NT2/D1 (cell line): ENCODE data around the gene ADIRF.
"Not testable (repeated sequence)": the region's sequence is repeated elsewhere in the genome, so short reads cannot be mapped to it uniquely, and the experiment has no call there.

ENCODE experiments used
- DNase-seq: peaks from one replicate; pipeline ENCODE4 v3.0.0-alpha.2; 2011; ENCODE audit warnings: low read depth, low spot score
- H3K27me3 ChIP-seq: 2 replicates; pipeline ENCODE4 v1.6.0; 2011; ENCODE audit warnings: mild to moderate bottlenecking; ENCODE audit not compliant: insufficient read length, insufficient read depth
- H3K36me3 ChIP-seq: 2 replicates; pipeline ENCODE4 v1.6.1; 2011; ENCODE audit warnings: mild to moderate bottlenecking, low read length, mixed read lengths; ENCODE audit not compliant: insufficient read depth, insufficient read length
- H3K4me1 ChIP-seq: 2 replicates; pipeline ENCODE4 v1.5.1; 2011; ENCODE audit not compliant: insufficient read depth, insufficient read length
- H3K4me3 ChIP-seq: 2 replicates; pipeline ENCODE4 v1.5.1; 2011; ENCODE audit warnings: low read depth; ENCODE audit not compliant: insufficient read length
- H3K9ac ChIP-seq: 2 replicates; pipeline ENCODE4 v1.6.0; 2011; ENCODE audit warnings: low read depth; ENCODE audit not compliant: insufficient read length
- H3K9me3 ChIP-seq: 2 replicates; pipeline ENCODE4 v1.5.1; 2011; ENCODE audit warnings: mild to moderate bottlenecking, low read length; ENCODE audit not compliant: insufficient read depth
- SUZ12 ChIP-seq: IDR thresholded peaks from 2 replicates; pipeline ENCODE4 v1.6.1; 2011; ENCODE audit not compliant: insufficient read length, insufficient read depth; ENCODE audit errors: extremely low read depth
- YY1 ChIP-seq: IDR thresholded peaks from 2 replicates; pipeline ENCODE4 v1.6.1; 2011; ENCODE audit not compliant: insufficient read length, insufficient read depth
- ZNF274 ChIP-seq: IDR thresholded peaks from 2 replicates; pipeline ENCODE4 v1.6.1; 2011; ENCODE audit warnings: mild to moderate bottlenecking, low read depth, low read length

The ADIRF gene

GRCh38 chr10:86969421-86970041 is 1.2 kb downstream of the ADIRF start:
- Histone ChIP-seq H3K9me3 (no peaks in the 10 kb centered on the region), H3K4me1 (peaks cover 20% of the 10 kb centered on the region), H3K4me3 (peak overlapping the region; percentile 64), H3K9ac (peak overlapping the region; percentile 21), H3K36me3 (no peaks in the 10 kb centered on the region), H3K27me3 (peaks cover 7% of the 10 kb centered on the region)
- no peak for DNase-seq
- TF ChIP-seq ZNF274 (no peak), SUZ12 (no peak), YY1 (no peak)

GRCh38 chr10:86970162-86970981 is 2.1 kb downstream of the ADIRF start:
- no peaks in the 10 kb centered on the region for H3K9me3 ChIP-seq
- no peak for DNase-seq
- H3K4me3 ChIP-seq = peak overlapping the region; percentile 64
- TF ChIP-seq YY1 (no peak), ZNF274 (no peak), SUZ12 (no peak)
- H3K9ac ChIP-seq = peak overlapping the region; percentile 80
- H3K27me3 ChIP-seq = peaks cover 7% of the 10 kb centered on the region
- H3K4me1 ChIP-seq = peaks cover 18% of the 10 kb centered on the region
- H3K36me3 ChIP-seq = no peaks in the 10 kb centered on the region

DNA sequence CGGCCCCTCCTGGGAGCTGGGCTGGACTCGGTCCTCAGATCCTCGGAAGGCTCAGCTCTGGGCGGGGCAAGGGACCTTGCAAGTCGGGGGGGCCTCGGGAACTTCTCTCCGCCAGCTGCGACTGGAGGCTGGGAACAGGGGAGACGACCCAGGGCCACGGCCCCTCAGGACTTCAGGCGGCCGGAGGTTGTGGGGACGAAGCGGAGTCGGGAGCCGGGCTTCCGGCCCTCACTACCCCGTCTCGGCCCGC is 2.6 kb downstream of the ADIRF start:
- no peak for TF ChIP-seq SUZ12
- no peak for TF ChIP-seq ZNF274
- no peak for TF ChIP-seq YY1
- peak overlapping the region; percentile 80 for H3K9ac ChIP-seq
- H3K9me3 ChIP-seq = no peaks in the 10 kb centered on the region
- no peak for DNase-seq
- no peaks in the 10 kb centered on the region for H3K36me3 ChIP-seq
- H3K4me1 ChIP-seq = peaks cover 18% of the 10 kb centered on the region
- peak overlapping the region; percentile 64 for H3K4me3 ChIP-seq
- peaks cover 7% of the 10 kb centered on the region for H3K27me3 ChIP-seq

DNA sequence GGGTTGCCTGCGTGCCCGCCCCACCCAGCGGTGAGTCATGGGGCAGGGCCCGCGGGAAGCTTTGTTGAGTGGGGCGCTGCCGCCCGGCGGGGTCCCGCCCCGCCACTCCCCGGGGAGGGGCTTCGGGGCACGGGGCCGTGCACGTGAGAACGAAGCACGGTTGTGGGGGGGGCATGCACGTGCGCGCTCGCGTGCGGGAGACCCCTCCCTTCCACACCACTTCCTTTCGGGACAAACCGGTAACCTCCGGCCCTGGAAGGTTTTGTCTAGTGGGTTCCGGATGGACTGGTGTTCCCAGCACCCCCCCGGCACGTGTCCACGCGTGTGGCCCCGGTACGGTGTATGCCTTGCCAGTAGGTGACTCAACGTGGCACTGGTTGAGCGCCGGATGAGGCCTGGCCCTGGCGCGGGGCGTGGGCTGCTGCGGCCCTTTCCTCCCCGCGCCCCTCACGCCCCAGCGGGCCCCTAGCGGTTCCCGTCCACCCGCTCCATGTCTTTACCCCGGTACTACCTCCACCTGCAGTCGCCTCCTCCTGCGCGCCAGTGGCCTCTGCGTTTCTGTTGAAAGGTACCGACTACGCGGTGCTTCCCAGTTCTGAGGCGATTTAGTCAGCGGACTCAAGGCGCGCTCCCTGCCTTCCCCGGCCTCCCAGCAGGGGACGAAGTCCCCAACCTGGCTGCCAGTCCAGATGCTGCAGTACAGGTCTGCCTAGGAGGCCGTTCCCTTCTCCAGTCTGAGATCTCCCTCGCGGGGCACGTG is 3.1 kb downstream of the ADIRF start:
- Histone ChIP-seq H3K4me3 (peak overlapping the region; percentile 64), H3K36me3 (no peaks in the 10 kb centered on the region), H3K9ac (peak overlapping the region; percentile 80), H3K9me3 (no peaks in the 10 kb centered on the region), H3K4me1 (peaks cover 18% of the 10 kb centered on the region), H3K27me3 (peaks cover 7% of the 10 kb centered on the region)
- TF ChIP-seq ZNF274 (no peak), YY1 (no peak), SUZ12 (no peak)
- DNase-seq = no peak

DNA sequence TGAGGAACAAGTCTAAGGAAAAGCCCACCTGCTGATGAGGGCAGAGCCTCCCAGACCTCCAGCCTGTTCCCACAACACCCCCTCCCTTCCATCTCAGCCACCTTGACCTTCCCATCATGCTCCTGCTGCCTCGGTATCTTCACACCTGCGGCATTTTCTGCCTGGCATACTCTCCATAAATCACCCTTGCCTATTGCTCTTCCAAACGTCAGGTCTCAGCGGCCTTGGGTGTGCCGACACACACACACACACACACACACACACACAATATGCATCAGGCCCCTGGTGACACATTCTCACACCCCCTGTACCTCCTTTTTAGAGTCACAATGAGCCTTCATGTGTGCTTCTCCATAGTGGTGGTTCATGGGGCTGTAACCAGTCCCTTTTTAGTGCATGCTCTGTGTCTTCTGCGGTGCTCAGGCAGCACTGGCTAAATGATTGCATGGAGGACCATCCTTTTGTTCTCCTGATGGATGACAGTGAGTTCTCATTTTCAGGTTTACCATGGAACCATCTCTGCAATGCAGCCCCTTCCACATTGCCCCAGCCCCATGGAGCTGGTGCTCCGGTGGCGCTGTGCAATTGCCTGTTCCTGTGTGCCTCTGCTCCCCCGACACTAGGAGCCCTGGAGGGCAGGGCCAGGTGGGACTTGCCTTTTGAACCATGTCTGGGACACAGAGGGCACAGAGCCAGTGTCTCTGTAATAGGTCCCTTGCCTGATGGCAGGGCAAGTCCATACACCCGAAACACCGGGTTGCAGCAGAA is 4.5 kb downstream of the ADIRF start:
- no peak for DNase-seq

DNA sequence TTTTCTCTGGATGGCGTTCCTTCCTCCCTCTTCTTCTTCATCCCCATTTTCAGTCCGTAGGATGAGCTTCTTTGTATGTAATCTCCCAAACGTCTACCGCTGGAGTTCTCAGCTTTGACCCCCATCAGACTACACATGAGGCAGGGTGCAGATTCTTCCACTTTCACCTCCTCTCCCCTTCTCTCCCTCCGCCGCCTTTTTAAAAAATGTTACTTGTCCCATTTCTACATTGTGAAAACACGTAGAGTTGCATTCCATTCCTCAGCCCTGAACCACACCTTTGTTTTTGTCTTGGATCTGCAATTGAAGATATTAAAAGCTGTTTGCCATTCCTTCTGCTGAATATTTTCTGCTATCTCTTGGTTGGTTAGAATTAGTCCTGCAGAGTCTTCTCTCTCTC is 6.2 kb downstream of the ADIRF start:
- Histone ChIP-seq H3K27me3 (peaks cover 7% of the 10 kb centered on the region), H3K4me3 (no peak overlapping the region), H3K36me3 (no peaks in the 10 kb centered on the region), H3K9ac (no peak overlapping the region), H3K4me1 (peaks cover 9% of the 10 kb centered on the region), H3K9me3 (no peaks in the 10 kb centered on the region)
- DNase-seq = no peak
- TF ChIP-seq ZNF274 = no peak
- no peak for TF ChIP-seq YY1

More for the DNA sequence above, 4.5 kb downstream of the ADIRF start:
- no peak overlapping the region for H3K4me3 ChIP-seq
- TF ChIP-seq YY1 = no peak
- TF ChIP-seq ZNF274 = no peak
- TF ChIP-seq SUZ12 = no peak
- H3K9ac ChIP-seq = no peak overlapping the region
- no peaks in the 10 kb centered on the region for H3K36me3 ChIP-seq
- no peaks in the 10 kb centered on the region for H3K9me3 ChIP-seq
- H3K27me3 ChIP-seq = peaks cover 7% of the 10 kb centered on the region
- peaks cover 11% of the 10 kb centered on the region for H3K4me1 ChIP-seq

DNA sequence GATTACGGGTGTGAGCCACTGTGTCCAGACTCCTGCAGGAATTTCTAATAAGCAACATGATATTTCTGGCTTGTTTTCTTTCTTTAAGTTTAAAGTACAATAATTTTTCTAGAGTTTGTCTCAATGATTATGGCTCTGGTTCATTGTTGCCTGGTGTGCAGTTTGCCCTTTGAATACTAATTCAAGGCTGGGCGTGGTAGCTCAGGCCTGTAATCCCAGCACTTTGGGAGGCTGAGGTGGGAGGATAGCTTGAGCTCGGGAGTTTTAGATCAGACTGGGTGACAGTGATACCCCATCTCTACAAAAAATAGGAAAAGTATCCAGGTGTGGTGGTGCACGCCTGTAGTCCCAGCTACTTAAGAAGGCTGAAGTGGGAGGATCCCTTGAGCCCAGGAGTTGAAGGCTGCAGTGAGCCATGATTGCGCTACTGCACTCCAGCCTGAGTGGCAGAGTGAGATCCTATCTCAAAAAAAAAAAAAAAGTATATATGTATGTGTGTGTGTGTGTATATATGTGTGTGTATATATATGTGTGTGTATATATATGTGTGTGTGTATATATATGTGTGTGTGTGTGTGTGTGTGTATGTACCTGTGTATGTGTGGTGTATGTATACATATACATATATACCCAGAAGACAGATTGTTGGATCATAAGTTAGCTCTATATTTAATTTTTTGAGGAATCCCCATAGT is 8.2 kb downstream of the ADIRF start:
- no peaks in the 10 kb centered on the region for H3K36me3 ChIP-seq
- no peak for DNase-seq
- TF ChIP-seq SUZ12 = no peak
- TF ChIP-seq ZNF274 = no peak
- TF ChIP-seq YY1 = no peak
- no peak overlapping the region for H3K9ac ChIP-seq
- peaks cover 7% of the 10 kb centered on the region for H3K27me3 ChIP-seq
- H3K9me3 ChIP-seq = no peaks in the 10 kb centered on the region
- peaks cover 4% of the 10 kb centered on the region for H3K4me1 ChIP-seq
- H3K4me3 ChIP-seq = no peak overlapping the region

DNA sequence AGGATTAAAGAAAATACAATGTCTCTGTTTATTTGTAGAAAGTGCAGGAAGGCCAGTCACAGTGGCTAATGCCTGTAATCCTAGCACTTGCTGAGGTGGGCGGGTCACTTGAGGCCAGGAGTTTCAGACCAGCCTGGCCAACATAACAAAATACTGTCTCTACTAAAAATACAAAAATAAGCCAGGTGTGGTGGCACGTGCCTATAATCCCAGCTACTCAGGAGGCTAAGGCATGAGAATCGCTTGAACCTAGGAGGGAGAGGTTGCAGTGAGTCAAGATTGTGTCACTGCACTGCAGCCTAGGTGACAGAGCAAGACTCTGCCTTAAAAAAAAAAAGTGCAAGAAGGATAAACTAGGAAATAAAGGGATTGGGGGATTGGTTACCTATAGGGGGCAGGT is 10.2 kb downstream of the ADIRF start:
- DNase-seq, H3K4me1 ChIP-seq, H3K4me3 ChIP-seq, H3K36me3 ChIP-seq, H3K9me3 ChIP-seq, H3K9ac ChIP-seq, H3K27me3 ChIP-seq: not testable (repeated sequence)
